Tibial artery (tissue), 4 donors: ENCODE data around the gene POM121.
"Not testable (repeated sequence)": the region's sequence is repeated elsewhere in the genome, so short reads cannot be mapped to it uniquely, and the experiment has no call there.

Experiments
- DNase-seq, 2 donors: peaks; one replicate each; pipeline ENCODE4 v3.0.0-alpha.2; 2019
- H3K27ac ChIP-seq, 2 donors: fragments of 200-600 bp; sonication (generic) in 1 of 2; 1 replicate in 1 of 2; 2 replicates in 1 of 2; pipeline ENCODE4 v1.5.1; 2018 to 2019; ENCODE audit warnings: mild to moderate bottlenecking in 1 of 2
- H3K27me3 ChIP-seq, 2 donors: fragments of 200-600 bp; sonication (generic) in 1 of 2; one replicate each; pipeline versions ENCODE4 v1.5.1 to v1.6.0; 2016 to 2019
- H3K36me3 ChIP-seq, 3 donors: fragments of 200-600 bp; sonication (generic) in 2 of 3; one replicate each; pipeline ENCODE4 v1.5.1; 2016 to 2019; ENCODE audit warnings: mild to moderate bottlenecking in 2 of 3
- H3K4me1 ChIP-seq, 4 donors: fragments of 200-600 bp; sonication (generic) in 2 of 4; 1 replicate in 3 of 4; 2 replicates in 1 of 4; pipeline ENCODE4 v1.5.1; 2016 to 2019
- H3K4me3 ChIP-seq, 2 donors: fragments of 200-600 bp; sonication (generic) in 1 of 2; 1 replicate in 1 of 2; 2 replicates in 1 of 2; pipeline ENCODE4 v1.5.1; 2018 to 2019; ENCODE audit warnings: mild to moderate bottlenecking in 2 of 2
- H3K9me3 ChIP-seq, 3 donors: fragments of 200-600 bp; sonication (generic) in 1 of 3; one replicate each; pipeline ENCODE4 v1.5.1; 2016 to 2019
- intact Hi-C: fragments of 100-400 bp; cut with DNase I; formaldehyde crosslinking; loops from one replicate; pipeline ENCODE4 v1.15.0; 2023; ENCODE audit warnings: low total_unique reads
- TF ChIP-seq, protein P1 (sequence below), 2 experiments: fragments of 200-600 bp in 1 of 2; fragments of 450-650 bp in 1 of 2; IDR thresholded peaks; one replicate each; pipeline ENCODE4 v1.5.1; 2017 to 2019; ENCODE audit warnings: antibody characterized with exemption in 2 of 2, mild to moderate bottlenecking in 1 of 2, moderate library complexity in 1 of 2

POM121 gene

DNA sequence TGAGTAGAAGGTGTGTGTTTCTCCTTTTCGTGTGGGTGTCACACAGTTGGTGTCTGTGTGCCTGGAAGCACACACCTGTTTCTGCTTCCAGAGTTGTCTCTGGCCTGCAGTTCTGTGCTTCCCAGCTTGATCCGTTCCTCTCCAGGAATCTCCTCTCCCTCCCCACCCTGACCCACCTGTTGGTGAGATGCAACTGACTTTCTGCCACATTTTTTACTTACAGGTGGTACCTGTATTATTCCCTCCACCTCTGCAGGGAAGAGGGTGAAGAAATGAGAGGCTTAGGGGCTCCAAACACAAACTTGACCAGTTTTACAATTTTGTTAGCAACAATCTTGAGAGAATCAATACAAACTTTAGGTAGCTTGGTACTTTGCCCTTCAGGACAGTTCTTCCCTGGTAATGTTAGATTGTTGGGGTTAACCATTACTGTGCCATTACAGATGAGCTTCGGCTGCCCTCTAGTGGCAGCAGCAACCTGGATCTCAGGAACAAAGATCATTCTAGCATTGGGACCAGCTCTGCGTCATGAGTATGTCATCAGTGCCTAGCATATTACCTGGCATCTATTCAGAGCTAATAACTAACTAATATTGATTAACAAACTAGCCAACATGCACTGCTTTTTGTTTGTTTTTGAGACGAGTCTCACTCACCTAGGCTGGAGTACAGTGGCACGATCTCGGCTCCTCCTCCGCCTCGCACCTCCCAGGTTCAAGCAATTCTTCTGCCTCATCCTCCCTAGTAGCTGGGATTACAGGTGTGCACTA, 10.0 kb upstream of the POM121 start:
- H3K27ac ChIP-seq, intact Hi-C loops, H3K27me3 ChIP-seq, H3K4me3 ChIP-seq, H3K9me3 ChIP-seq, H3K4me1 ChIP-seq: not testable (repeated sequence)
- TF ChIP-seq, protein P1, sequence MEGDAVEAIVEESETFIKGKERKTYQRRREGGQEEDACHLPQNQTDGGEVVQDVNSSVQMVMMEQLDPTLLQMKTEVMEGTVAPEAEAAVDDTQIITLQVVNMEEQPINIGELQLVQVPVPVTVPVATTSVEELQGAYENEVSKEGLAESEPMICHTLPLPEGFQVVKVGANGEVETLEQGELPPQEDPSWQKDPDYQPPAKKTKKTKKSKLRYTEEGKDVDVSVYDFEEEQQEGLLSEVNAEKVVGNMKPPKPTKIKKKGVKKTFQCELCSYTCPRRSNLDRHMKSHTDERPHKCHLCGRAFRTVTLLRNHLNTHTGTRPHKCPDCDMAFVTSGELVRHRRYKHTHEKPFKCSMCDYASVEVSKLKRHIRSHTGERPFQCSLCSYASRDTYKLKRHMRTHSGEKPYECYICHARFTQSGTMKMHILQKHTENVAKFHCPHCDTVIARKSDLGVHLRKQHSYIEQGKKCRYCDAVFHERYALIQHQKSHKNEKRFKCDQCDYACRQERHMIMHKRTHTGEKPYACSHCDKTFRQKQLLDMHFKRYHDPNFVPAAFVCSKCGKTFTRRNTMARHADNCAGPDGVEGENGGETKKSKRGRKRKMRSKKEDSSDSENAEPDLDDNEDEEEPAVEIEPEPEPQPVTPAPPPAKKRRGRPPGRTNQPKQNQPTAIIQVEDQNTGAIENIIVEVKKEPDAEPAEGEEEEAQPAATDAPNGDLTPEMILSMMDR (IDR thresholded peaks at IDR 0.05): peak; percentile 56 to 62
- peaks cover 3 to 30% (median 11%) of the 10 kb centered on the region in 3 donors for H3K36me3 ChIP-seq
- peak in 1 of 2 donors; percentile 32 for DNase-seq

DNA sequence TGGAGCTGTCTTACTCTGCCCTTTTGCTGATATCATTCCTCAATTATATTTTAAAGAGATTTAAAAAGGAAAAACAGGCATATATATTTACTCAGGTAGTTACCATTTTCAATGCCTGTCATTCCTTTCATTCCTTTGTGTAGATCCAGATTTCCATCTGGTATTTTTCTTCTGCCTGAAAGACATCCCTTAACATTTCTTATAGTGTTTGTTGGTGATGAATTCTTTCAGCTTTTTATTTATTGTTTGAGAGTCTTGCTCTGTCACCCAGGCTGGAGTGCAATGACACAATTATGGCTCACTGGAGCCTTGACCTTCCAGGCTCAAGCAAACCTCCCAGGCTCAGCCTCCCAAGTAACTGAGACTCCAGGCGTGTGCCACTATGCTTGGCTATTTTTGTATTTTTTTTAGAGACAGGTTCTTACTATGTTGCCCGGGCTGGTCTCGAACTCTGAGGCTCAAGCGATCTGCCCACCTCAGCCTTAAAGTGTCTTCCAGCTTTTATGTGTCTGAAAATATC, 5.6 kb upstream of the POM121 start:
- no peak for DNase-seq
- no peak overlapping the region for H3K4me3 ChIP-seq
- intact Hi-C loops: no loop called here
- no peaks in the 10 kb centered on the region for H3K27me3 ChIP-seq
- peaks cover 0 to 10% (median 6%) of the 10 kb centered on the region in 4 donors for H3K4me1 ChIP-seq
- TF ChIP-seq, protein P1 (IDR thresholded peaks at IDR 0.05): no peak
- H3K36me3 ChIP-seq: peaks cover 0 to 4% (median 0%) of the 10 kb centered on the region in 3 donors
- H3K27ac ChIP-seq: no peak overlapping the region
- H3K9me3 ChIP-seq: no peaks in the 10 kb centered on the region

DNA sequence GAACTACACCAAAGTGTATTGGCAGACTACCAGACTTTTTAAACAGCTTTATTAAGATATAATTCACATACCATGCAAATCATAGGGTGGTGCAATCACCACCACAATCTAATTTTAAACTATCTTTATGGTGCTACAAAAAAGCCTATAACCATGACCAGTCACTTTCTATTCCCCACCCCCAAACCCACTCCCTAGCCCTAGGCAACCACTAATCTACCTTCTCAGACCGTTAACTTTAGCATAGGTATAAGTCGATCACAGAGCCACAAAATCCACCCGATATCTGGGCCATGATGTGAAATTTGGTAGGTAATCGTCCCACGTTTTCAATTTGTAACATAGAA, 536 bp upstream of the POM121 start:
- H3K36me3 ChIP-seq: peaks cover 23 to 29% (median 28%) of the 10 kb centered on the region in 3 donors
- DNase-seq: no peak
- H3K27ac ChIP-seq: peak overlapping the region; percentile 83 to 91
- H3K4me3 ChIP-seq: peak overlapping the region; percentile 73 to 89
- no peaks in the 10 kb centered on the region for H3K9me3 ChIP-seq
- H3K27me3 ChIP-seq: no peaks in the 10 kb centered on the region
- TF ChIP-seq, protein P1 (IDR thresholded peaks at IDR 0.05): no peak
- H3K4me1 ChIP-seq: peaks cover 0 to 30% (median 21%) of the 10 kb centered on the region in 4 donors
- intact Hi-C loops: no loop called here

DNA sequence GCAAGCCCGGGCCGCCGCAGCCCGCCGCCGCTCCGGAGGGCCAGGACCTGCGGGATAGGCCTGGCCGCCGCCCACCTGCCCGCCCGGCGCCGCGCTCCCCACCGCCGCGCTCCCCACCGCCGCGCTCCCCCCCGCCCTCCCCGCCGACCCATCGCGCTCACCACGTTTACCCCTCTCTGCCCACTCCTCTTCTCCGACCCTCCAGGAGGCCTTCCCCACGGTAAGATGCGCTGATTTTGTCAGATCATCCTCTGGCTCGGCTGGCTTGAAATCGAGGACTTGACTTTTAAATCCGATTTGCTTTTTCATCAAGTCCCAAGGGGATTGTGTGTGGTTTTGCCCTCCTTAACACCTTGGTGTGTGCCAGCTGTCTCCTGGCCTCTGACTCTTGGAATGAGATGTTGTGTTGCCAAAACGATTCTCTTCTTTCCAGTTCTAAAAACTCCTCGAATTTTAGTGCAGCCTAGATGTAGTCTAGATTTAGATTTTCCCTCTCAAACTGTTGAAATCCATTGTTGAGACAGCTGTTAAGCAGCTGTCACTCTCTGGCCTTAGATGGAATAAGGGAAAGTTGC, 738 bp downstream of the POM121 start:
- peaks cover 0 to 27% (median 21%) of the 10 kb centered on the region in 4 donors for H3K4me1 ChIP-seq
- H3K36me3 ChIP-seq: peaks cover 35 to 40% (median 40%) of the 10 kb centered on the region in 3 donors
- peak overlapping the region; percentile 83 to 91 for H3K27ac ChIP-seq
- intact Hi-C loops: no loop called here
- DNase-seq: no peak
- H3K4me3 ChIP-seq: peak overlapping the region; percentile 73 to 89
- H3K27me3 ChIP-seq: no peaks in the 10 kb centered on the region
- TF ChIP-seq, protein P1 (IDR thresholded peaks at IDR 0.05): no peak
- H3K9me3 ChIP-seq: no peaks in the 10 kb centered on the region

- DNase-seq, intact Hi-C loops, H3K27ac ChIP-seq, H3K9me3 ChIP-seq, H3K4me3 ChIP-seq, H3K27me3 ChIP-seq: not testable (repeated sequence)
- Histone ChIP-seq H3K4me1 (peaks cover 0 to 27% (median 21%) of the 10 kb centered on the region in 4 donors), H3K36me3 (peaks cover 45 to 54% (median 52%) of the 10 kb centered on the region in 3 donors)
These were observed 2.9 kb downstream of the POM121 start for GRCh38 chr7:72927791-72928190.

DNA sequence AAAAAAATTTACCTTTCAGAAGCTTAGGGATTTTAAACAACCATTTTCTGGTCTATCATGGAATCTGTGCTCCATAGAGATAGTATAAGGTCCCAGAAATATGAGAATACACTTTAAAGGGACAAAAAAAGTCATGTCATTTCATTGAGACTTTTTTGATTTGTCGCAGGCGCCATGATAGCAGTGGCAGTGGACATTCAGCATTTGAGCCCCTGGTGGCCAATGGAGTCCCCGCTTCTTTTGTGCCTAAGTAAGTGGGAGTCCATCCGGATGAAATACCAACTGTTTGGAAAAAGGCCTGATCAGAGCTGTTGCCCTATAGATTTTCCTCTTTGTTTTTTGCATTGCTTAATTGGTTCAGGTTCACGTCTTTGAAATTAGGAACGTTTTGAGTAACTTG, 3.3 kb downstream of the POM121 start:
- DNase-seq, H3K27ac ChIP-seq, intact Hi-C loops, H3K27me3 ChIP-seq, H3K9me3 ChIP-seq, H3K4me3 ChIP-seq: not testable (repeated sequence)
- peaks cover 0 to 27% (median 21%) of the 10 kb centered on the region in 4 donors for H3K4me1 ChIP-seq
- peaks cover 45 to 54% (median 52%) of the 10 kb centered on the region in 3 donors for H3K36me3 ChIP-seq

DNA sequence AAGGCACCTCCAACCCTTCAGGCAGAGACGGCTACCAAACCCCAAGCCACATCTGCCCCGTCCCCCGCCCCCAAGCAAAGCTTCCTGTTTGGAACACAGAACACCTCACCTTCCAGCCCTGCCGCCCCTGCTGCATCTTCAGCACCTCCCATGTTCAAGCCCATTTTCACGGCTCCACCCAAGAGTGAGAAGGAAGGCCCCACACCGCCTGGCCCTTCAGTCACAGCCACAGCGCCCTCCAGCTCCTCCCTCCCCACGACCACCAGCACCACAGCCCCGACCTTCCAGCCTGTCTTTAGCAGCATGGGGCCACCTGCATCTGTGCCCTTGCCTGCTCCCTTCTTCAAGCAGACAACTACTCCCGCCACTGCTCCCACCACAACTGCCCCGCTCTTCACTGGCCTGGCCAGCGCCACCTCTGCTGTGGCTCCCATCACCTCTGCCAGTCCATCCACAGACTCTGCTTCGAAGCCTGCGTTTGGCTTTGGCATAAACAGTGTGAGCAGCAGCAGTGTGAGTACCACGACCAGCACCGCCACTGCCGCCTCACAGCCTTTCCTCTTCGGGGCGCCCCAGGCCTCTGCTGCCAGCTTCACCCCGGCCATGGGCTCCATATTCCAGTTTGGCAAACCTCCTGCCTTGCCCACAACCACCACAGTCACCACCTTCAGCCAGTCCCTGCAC, 17.3 kb downstream of the POM121 start:
- H3K27me3 ChIP-seq, H3K4me3 ChIP-seq, H3K4me1 ChIP-seq, H3K27ac ChIP-seq, intact Hi-C loops, H3K9me3 ChIP-seq, DNase-seq: not testable (repeated sequence)
- H3K36me3 ChIP-seq: peaks cover 0 to 46% (median 32%) of the 10 kb centered on the region in 3 donors

- H3K4me1 ChIP-seq, H3K4me3 ChIP-seq, H3K27ac ChIP-seq, H3K27me3 ChIP-seq, DNase-seq, intact Hi-C loops, H3K9me3 ChIP-seq: not testable (repeated sequence)
- peaks cover 0 to 48% (median 32%) of the 10 kb centered on the region in 3 donors for H3K36me3 ChIP-seq
These were observed 18.1 kb downstream of the POM121 start for GRCh38 chr7:72942956-72943355.

DNA sequence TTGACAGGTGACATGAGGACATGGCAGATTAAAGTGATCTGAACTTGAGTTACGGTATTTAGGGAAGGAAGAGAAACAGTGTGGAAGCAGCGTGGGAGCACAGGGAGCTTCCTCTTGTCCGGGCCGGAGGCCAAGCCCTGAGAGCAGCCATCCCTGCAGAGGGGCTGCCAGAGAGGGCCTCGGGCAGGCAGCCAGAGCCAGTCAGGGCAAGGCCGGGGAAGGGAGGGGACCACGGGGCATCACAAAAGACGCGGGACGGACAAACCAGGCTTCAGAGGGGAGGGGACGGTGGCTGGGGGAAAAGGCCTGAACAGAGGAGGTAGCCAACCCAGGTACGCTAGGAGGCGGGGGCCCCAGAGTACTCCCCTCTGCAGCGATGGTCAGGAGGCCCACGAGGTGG, 20.0 kb downstream of the POM121 start:
- H3K9me3 ChIP-seq, intact Hi-C loops, H3K4me1 ChIP-seq, H3K27ac ChIP-seq, DNase-seq, H3K27me3 ChIP-seq, H3K4me3 ChIP-seq: not testable (repeated sequence)
- peaks cover 0 to 48% (median 33%) of the 10 kb centered on the region in 3 donors for H3K36me3 ChIP-seq
